Uterus (tissue), 4 donors: ENCODE results near the gene CCS. TPM values are rescaled to one million over a fixed set of nuclear protein-coding genes. Genes with fewer than 3 reads are reported as not detected.

Experiments
- DNase-seq, 2 donors: peaks; one replicate each; pipeline ENCODE4 v3.0.0-alpha.2; 2019 to 2020
- H3K27ac ChIP-seq, 2 donors: fragments of 200-600 bp; sonication (generic); 1 replicate in 1 of 2; 2 replicates in 1 of 2; pipeline ENCODE4 v1.5.1; 2016 to 2018
- H3K27me3 ChIP-seq, 2 donors: fragments of 200-600 bp; sonication (generic); one replicate each; pipeline ENCODE4 v1.5.1; 2018 to 2019; ENCODE audit warnings: control low read depth in 1 of 2
- H3K36me3 ChIP-seq, 2 donors: fragments of 200-600 bp; sonication (generic); one replicate each; pipeline ENCODE4 v1.5.1; 2019; ENCODE audit warnings: control low read depth in 1 of 2
- H3K4me1 ChIP-seq, 2 donors: fragments of 200-600 bp; sonication (generic); one replicate each; pipeline ENCODE4 v1.5.1; 2018 to 2019; ENCODE audit warnings: control low read depth in 1 of 2
- H3K4me3 ChIP-seq, 2 donors: fragments of 200-600 bp; sonication (generic); 1 replicate in 1 of 2; 2 replicates in 1 of 2; pipeline ENCODE4 v1.5.1; 2018 to 2019; ENCODE audit warnings: mild to moderate bottlenecking in 1 of 2
- H3K9me3 ChIP-seq, 2 donors: fragments of 200-600 bp; sonication (generic); one replicate each; pipeline ENCODE4 v1.5.1; 2019; ENCODE audit warnings: control low read depth in 1 of 2
- CTCF ChIP-seq, 4 experiments: fragments of 200-600 bp in 2 of 4; fragments of 450-650 bp in 2 of 4; sonication (generic) in 2 of 4; IDR thresholded peaks; one replicate each; pipeline ENCODE4 v1.5.1; 2016 to 2019; ENCODE audit warnings: antibody characterized with exemption in 4 of 4, mild to moderate bottlenecking in 2 of 4, moderate library complexity in 1 of 4
- POLR2A ChIP-seq, 2 donors: fragments of 450-650 bp; IDR thresholded peaks; one replicate each; pipeline ENCODE4 v1.6.1; 2016; ENCODE audit warnings: antibody characterized with exemption in 2 of 2, mild to moderate bottlenecking in 1 of 2, moderate library complexity in 1 of 2
- intact Hi-C: fragments of 100-400 bp; cut with DNase I; formaldehyde crosslinking; loops from one replicate; pipeline ENCODE4 v1.15.1; 2023; ENCODE audit warnings: low total_unique reads
- total RNA-seq, 4 donors: library from RNA; depleted of rRNA in 3 of 4; stranded (reverse); fragments of >200 nt in 3 of 4; gene quantifications; one replicate each; pipeline versions ENCODE4 v1.1.0 to v1.2.4, GENCODE V29; 2014 to 2023
- donor health status: DM: yes; HTN: yes; CAD: no.

Gene CCS
- total RNA-seq, 4 donors from 2014 or later, result 13.5 to 52.0 (median 42.9) TPM

- Histone ChIP-seq H3K4me1 (peaks cover 0 to 5% of the 10 kb centered on the region in 2 donors), H3K36me3 (no peaks in the 10 kb centered on the region), H3K9me3 (no peaks in the 10 kb centered on the region), H3K27ac (peak overlapping the region; percentile 58 to 75), H3K27me3 (no peaks in the 10 kb centered on the region), H3K4me3 (no peak overlapping the region)
- intact Hi-C loops, result no loop called here
- no peak for DNase-seq
- TF ChIP-seq POLR2A (IDR thresholded peaks at IDR 0.05), result no peak
- TF ChIP-seq CTCF (IDR thresholded peaks at IDR 0.05), result no peak
Measured at GRCh38 chr11:66569076-66569475, 23.9 kb upstream of the CCS start.

- no peak for DNase-seq
- intact Hi-C loops, result no loop called here
- Histone ChIP-seq H3K36me3 (no peaks in the 10 kb centered on the region), H3K27me3 (no peaks in the 10 kb centered on the region), H3K4me1 (peaks cover 0 to 5% of the 10 kb centered on the region in 2 donors), H3K4me3 (no peak overlapping the region), H3K9me3 (no peaks in the 10 kb centered on the region), H3K27ac (no peak overlapping the region)
- TF ChIP-seq CTCF (IDR thresholded peaks at IDR 0.05) (no peak), POLR2A (IDR thresholded peaks at IDR 0.05) (no peak)
Measured at GRCh38 chr11:66570079-66570849, 22.7 kb upstream of the CCS start.

- H3K4me3 ChIP-seq, result no peak overlapping the region
- no peaks in the 10 kb centered on the region for H3K27me3 ChIP-seq
- no peaks in the 10 kb centered on the region for H3K36me3 ChIP-seq
- no peak overlapping the region for H3K27ac ChIP-seq
- no peaks in the 10 kb centered on the region for H3K9me3 ChIP-seq
- intact Hi-C loops, result no loop called here
- no peak for DNase-seq
- peaks cover 0 to 5% of the 10 kb centered on the region in 2 donors for H3K4me1 ChIP-seq
- TF ChIP-seq POLR2A (IDR thresholded peaks at IDR 0.05) (no peak), CTCF (IDR thresholded peaks at IDR 0.05) (no peak)
Measured at GRCh38 chr11:66570850-66571180, 22.2 kb upstream of the CCS start.

- Histone ChIP-seq H3K27me3 (no peaks in the 10 kb centered on the region), H3K4me1 (no peaks in the 10 kb centered on the region), H3K4me3 (no peak overlapping the region), H3K9me3 (no peaks in the 10 kb centered on the region), H3K36me3 (no peaks in the 10 kb centered on the region), H3K27ac (no peak overlapping the region)
- intact Hi-C loops, result loop anchor here (2.0 kb wide), 1 partner anchor 98 kb away; the partner anchor contains the start of gene RBM4B
- peak; percentile 75 to 82 (median 80) for TF ChIP-seq CTCF (IDR thresholded peaks at IDR 0.05)
- TF ChIP-seq POLR2A (IDR thresholded peaks at IDR 0.05), result no peak
- DNase-seq, result peak; percentile 79 to 80
Measured at GRCh38 chr11:66579017-66579606, 13.9 kb upstream of the CCS start.

- H3K9me3 ChIP-seq, result no peaks in the 10 kb centered on the region
- no peaks in the 10 kb centered on the region for H3K27me3 ChIP-seq
- H3K4me1 ChIP-seq, result no peaks in the 10 kb centered on the region
- H3K4me3 ChIP-seq, result no peak overlapping the region
- H3K36me3 ChIP-seq, result no peaks in the 10 kb centered on the region
- DNase-seq, result no peak
- intact Hi-C loops, result no loop called here
- TF ChIP-seq CTCF (IDR thresholded peaks at IDR 0.05) (no peak), POLR2A (IDR thresholded peaks at IDR 0.05) (no peak)
- no peak overlapping the region for H3K27ac ChIP-seq
Measured at GRCh38 chr11:66580803-66581202, 12.2 kb upstream of the CCS start.
